H1 (cell line): ENCODE results near the gene EGFR. TPM values are rescaled to one million over a fixed set of nuclear protein-coding genes. Genes with fewer than 3 reads are reported as not detected.

ENCODE experiments used
- CEBPB ChIP-seq: IDR thresholded peaks from 2 replicates; pipeline ENCODE4 v1.6.1; 2012; ENCODE audit warnings: low read depth, low read length
- CHD7 ChIP-seq: fragments of 300-600 bp; sonication (generic); IDR thresholded peaks from 2 replicates; pipeline ENCODE4 v1.7.1; 2012; ENCODE audit warnings: low read length, moderate library complexity, mild to moderate bottlenecking, inconsistent platforms; ENCODE audit not compliant: insufficient replicate concordance
- polyA plus RNA-seq, 7 experiments: library from polyadenylated mRNA; depleted of rRNA in 3 of 7; stranded (reverse) in 5 of 7; unstranded in 2 of 7; fragments of >200 nt in 5 of 7; fragments of 200-250 nt in 2 of 7; gene quantifications; 1 replicate in 5 of 7; 2 replicates in 1 of 7; 4 replicates in 1 of 7; pipeline versions ENCODE4 v1.2.1 to v1.2.3, GENCODE V29; 2011 to 2013; ENCODE audit warnings: missing spikeins in 2 of 7, mixed read lengths in 2 of 7
- total RNA-seq: library from RNA; stranded (reverse); fragmentation: NEBNext Ultra II Directional; extraction: Animal tissue kit (Norgen Biotek cat#: 25700); gene quantifications from 2 replicates; pipeline ENCODE4 v1.2.1, GENCODE V29; 2021

Gene EGFR
- total and polyA plus RNA-seq, 2 of the 8 experiments (the other 6 are each of a cell fraction or from before 2014, with no cell fraction given), result 1.9 to 5.8 TPM

- no peak for TF ChIP-seq CHD7
- TF ChIP-seq CEBPB, result peak; percentile 92
Measured at GRCh38 chr7:55165176-55165861, 146.5 kb downstream of the EGFR start (continued).
